BLaER1 (cell line): ENCODE results near the gene DLGAP1.
A peak's percentile ranks its signal among the peaks of the same experiment; 100 is the strongest.
"Not testable (repeated sequence)": the region's sequence is repeated elsewhere in the genome, so short reads cannot be mapped to it uniquely, and the experiment has no call there.

Experiments
- H3K27ac ChIP-seq: shearing (Covaris generic); formaldehyde crosslinking; 2 replicates; pipeline ENCODE4 v1.8.1; 2022
- H3K27me3 ChIP-seq: shearing (Covaris generic); formaldehyde crosslinking; 2 replicates; pipeline ENCODE4 v1.8.1; 2022
- H3K36me3 ChIP-seq: shearing (Covaris generic); formaldehyde crosslinking; 2 replicates; pipeline ENCODE4 v1.8.1; 2022
- H3K4me1 ChIP-seq: shearing (Covaris generic); formaldehyde crosslinking; 2 replicates; pipeline ENCODE4 v1.8.1; 2022
- H3K4me2 ChIP-seq: shearing (Covaris generic); formaldehyde crosslinking; 2 replicates; pipeline ENCODE4 v1.8.1; 2022
- H3K4me3 ChIP-seq: shearing (Covaris generic); formaldehyde crosslinking; 2 replicates; pipeline ENCODE4 v1.8.1; 2022
- H3K9ac ChIP-seq: shearing (Covaris generic); formaldehyde crosslinking; 2 replicates; pipeline ENCODE4 v1.8.1; 2022
- H3K9me3 ChIP-seq: shearing (Covaris generic); formaldehyde crosslinking; 2 replicates; pipeline ENCODE4 v1.8.1; 2022
- H4K20me1 ChIP-seq: shearing (Covaris generic); formaldehyde crosslinking; 2 replicates; pipeline ENCODE4 v1.8.1; 2022
- Cebpa-rat ChIP-seq: shearing (Covaris generic); IDR thresholded peaks from 2 replicates; pipeline ENCODE4 v1.8.1; 2022

DLGAP1 gene

GRCh38 chr18:3704556-3705344 is 750.4 kb downstream of the DLGAP1 start:
- Histone ChIP-seq H3K4me1 (peaks cover 23% of the 10 kb centered on the region), H3K27me3 (no peaks in the 10 kb centered on the region), H3K36me3 (no peaks in the 10 kb centered on the region), H3K9me3 (no peaks in the 10 kb centered on the region), H3K4me3 (no peak overlapping the region), H3K9ac (no peak overlapping the region), H4K20me1 (no peaks in the 10 kb centered on the region), H3K4me2 (no peak overlapping the region), H3K27ac (no peak overlapping the region)
- no peak for TF ChIP-seq Cebpa-rat

GRCh38 chr18:3703732-3704176 is 751.4 kb downstream of the DLGAP1 start:
- Histone ChIP-seq H3K4me3 (no peak overlapping the region), H3K27ac (no peak overlapping the region), H3K36me3 (no peaks in the 10 kb centered on the region), H3K9ac (no peak overlapping the region), H4K20me1 (no peaks in the 10 kb centered on the region), H3K4me1 (peaks cover 18% of the 10 kb centered on the region), H3K9me3 (no peaks in the 10 kb centered on the region), H3K27me3 (no peaks in the 10 kb centered on the region), H3K4me2 (0 out of 2 replicates have a peak overlapping the region, but pooled peaks have one; percentile 7)
- no peak for TF ChIP-seq Cebpa-rat

GRCh38 chr18:3699707-3700567 is 755.2 kb downstream of the DLGAP1 start:
- not testable (repeated sequence) for H3K27me3 ChIP-seq, H3K36me3 ChIP-seq, H3K9me3 ChIP-seq, H4K20me1 ChIP-seq
- Histone ChIP-seq H3K27ac (peak overlapping the region; percentile 49), H3K4me1 (peaks cover 17% of the 10 kb centered on the region), H3K4me2 (peak overlapping the region; percentile 83), H3K9ac (peak overlapping the region; percentile 27; the same call in 1 of the 2 replicates), H3K4me3 (peak overlapping the region; percentile 49)

- not testable (repeated sequence) for H3K9me3 ChIP-seq, H3K4me2 ChIP-seq, H3K27me3 ChIP-seq, H3K27ac ChIP-seq, H3K4me3 ChIP-seq, H4K20me1 ChIP-seq, H3K9ac ChIP-seq, H3K36me3 ChIP-seq, H3K4me1 ChIP-seq
These were observed 760.9 kb downstream of the DLGAP1 start for GRCh38 chr18:3694030-3694778.

GRCh38 chr18:3693410-3693809 is 761.7 kb downstream of the DLGAP1 start:
- Histone ChIP-seq H3K9ac (no peak overlapping the region), H3K4me3 (no peak overlapping the region), H3K27ac (no peak overlapping the region), H3K36me3 (no peaks in the 10 kb centered on the region), H3K4me1 (no peaks in the 10 kb centered on the region), H3K9me3 (no peaks in the 10 kb centered on the region), H3K27me3 (no peaks in the 10 kb centered on the region), H4K20me1 (no peaks in the 10 kb centered on the region), H3K4me2 (no peak overlapping the region)
- no peak for TF ChIP-seq Cebpa-rat

- no peak for TF ChIP-seq Cebpa-rat
- H3K4me1 ChIP-seq, result no peaks in the 10 kb centered on the region
- H3K36me3 ChIP-seq, result no peaks in the 10 kb centered on the region
- no peak overlapping the region for H3K4me2 ChIP-seq
- no peak overlapping the region for H3K4me3 ChIP-seq
- no peaks in the 10 kb centered on the region for H3K9me3 ChIP-seq
- H4K20me1 ChIP-seq, result no peaks in the 10 kb centered on the region
- H3K9ac ChIP-seq, result no peak overlapping the region
- H3K27ac ChIP-seq, result no peak overlapping the region
- no peaks in the 10 kb centered on the region for H3K27me3 ChIP-seq
These were observed 762.4 kb downstream of the DLGAP1 start for GRCh38 chr18:3692691-3693090.

GRCh38 chr18:3692113-3692621 is 762.9 kb downstream of the DLGAP1 start:
- Histone ChIP-seq H3K4me1 (no peaks in the 10 kb centered on the region), H3K4me3 (no peak overlapping the region), H3K4me2 (no peak overlapping the region), H3K9ac (no peak overlapping the region), H3K36me3 (no peaks in the 10 kb centered on the region), H3K9me3 (no peaks in the 10 kb centered on the region), H3K27me3 (no peaks in the 10 kb centered on the region), H4K20me1 (no peaks in the 10 kb centered on the region), H3K27ac (no peak overlapping the region)
- no peak for TF ChIP-seq Cebpa-rat

- H3K9me3 ChIP-seq, result peaks cover 3% of the 10 kb centered on the region; the same call in 1 of the 2 replicates
- H3K27me3 ChIP-seq, result no peaks in the 10 kb centered on the region
- no peak overlapping the region for H3K27ac ChIP-seq
- no peaks in the 10 kb centered on the region for H3K4me1 ChIP-seq
- H3K9ac ChIP-seq, result no peak overlapping the region
- no peaks in the 10 kb centered on the region for H3K36me3 ChIP-seq
- no peak overlapping the region for H3K4me2 ChIP-seq
- no peak for TF ChIP-seq Cebpa-rat
- H3K4me3 ChIP-seq, result no peak overlapping the region
- no peaks in the 10 kb centered on the region for H4K20me1 ChIP-seq
These were observed 763.4 kb downstream of the DLGAP1 start for GRCh38 chr18:3691705-3692104.

- peaks cover 3% of the 10 kb centered on the region; the same call in 1 of the 2 replicates for H3K9me3 ChIP-seq
- no peak overlapping the region for H3K4me2 ChIP-seq
- no peak overlapping the region for H3K9ac ChIP-seq
- no peaks in the 10 kb centered on the region for H4K20me1 ChIP-seq
- no peaks in the 10 kb centered on the region for H3K36me3 ChIP-seq
- H3K27me3 ChIP-seq, result no peaks in the 10 kb centered on the region
- H3K4me3 ChIP-seq, result no peak overlapping the region
- H3K4me1 ChIP-seq, result no peaks in the 10 kb centered on the region
- TF ChIP-seq Cebpa-rat, result no peak
- H3K27ac ChIP-seq, result no peak overlapping the region
These were observed 764.4 kb downstream of the DLGAP1 start for GRCh38 chr18:3690764-3691066.
